WTC11 (cell line): ENCODE results near the gene LAMA2. TPM values are rescaled to one million over a fixed set of nuclear protein-coding genes. Genes with fewer than 3 reads are reported as not detected.

Experiments
- ATAC-seq: fragments of 200-7000 bp; cut with Tn5 transposase; 2 replicates; pipeline ENCODE4 v1.10.0; 2021; ENCODE audit warnings: mild to moderate bottlenecking, moderate library complexity
- CTCF ChIA-PET: fragments of 300-600 bp; sonication (Branson Sonifier 250); formaldehyde crosslinking; loops from one replicate; lab custom pipeline; 2021; ENCODE audit warnings: antibody characterized with exemption; lab: Charles Lee
- POLR2A ChIA-PET: fragments of 350-600 bp; sonication (Branson Sonifier 250); formaldehyde crosslinking; loops from one replicate; lab custom pipeline; 2021; ENCODE audit warnings: antibody characterized with exemption; lab: Charles Lee
- DNase-seq: peaks from one replicate; pipeline ENCODE4 v3.0.0; 2021; ENCODE audit warnings: low spot score
- H3K27ac Mint-ChIP-seq: 2 replicates; pipeline ENCODE4 v1.8.0; 2021; ENCODE audit warnings: mixed read lengths
- H3K27me3 Mint-ChIP-seq: 2 replicates; pipeline ENCODE4 v1.8.0; 2021; ENCODE audit warnings: low read depth, mild to moderate bottlenecking, moderate library complexity, mixed read lengths
- H3K36me3 Mint-ChIP-seq: 2 replicates; pipeline ENCODE4 v1.8.0; 2021; ENCODE audit warnings: mixed read lengths
- H3K4me1 Mint-ChIP-seq: 2 replicates; pipeline ENCODE4 v1.8.0; 2022; ENCODE audit warnings: mixed read lengths
- H3K4me3 Mint-ChIP-seq: 2 replicates; pipeline ENCODE4 v1.8.0; 2021; ENCODE audit warnings: mild to moderate bottlenecking, moderate library complexity, mixed read lengths
- H3K9me3 Mint-ChIP-seq: 2 replicates; pipeline ENCODE4 v1.8.0; 2021; ENCODE audit warnings: mixed read lengths
- CREB1 ChIP-seq: sonication (generic); formaldehyde crosslinking; IDR thresholded peaks from 2 replicates; pipeline ENCODE4 v1.8.0; 2023; ENCODE audit warnings: mild to moderate bottlenecking, missing genetic modification reagents
- JAZF1 ChIP-seq: fragments of 250-450 bp; sonication (Bioruptor Pico); IDR thresholded peaks from 2 replicates; pipeline ENCODE4 v1.9.0; 2021; ENCODE audit warnings: moderate library complexity, mild to moderate bottlenecking, inconsistent platforms
- JUN ChIP-seq: sonication (generic); formaldehyde crosslinking; IDR thresholded peaks from 2 replicates; pipeline ENCODE4 v1.8.0; 2023; ENCODE audit warnings: mild to moderate bottlenecking, missing genetic modification reagents
- NFATC4 ChIP-seq: fragments of 250-450 bp; sonication (Bioruptor Pico); IDR thresholded peaks from 2 replicates; pipeline ENCODE4 v1.9.0; 2021; ENCODE audit warnings: mild to moderate bottlenecking
- NR3C1 ChIP-seq: sonication (generic); formaldehyde crosslinking; conservative IDR thresholded peaks from 2 replicates; pipeline ENCODE4 v1.8.1; 2023; ENCODE audit warnings: low read depth, mild to moderate bottlenecking, missing genetic modification reagents
- PRRX2 ChIP-seq: fragments of 250-450 bp; sonication (Bioruptor Pico); IDR thresholded peaks from 2 replicates; pipeline ENCODE4 v1.8.0; 2021; ENCODE audit warnings: mild to moderate bottlenecking
- SMAD4 ChIP-seq: sonication (generic); formaldehyde crosslinking; IDR thresholded peaks from 2 replicates; pipeline ENCODE4 v1.8.0; 2022; ENCODE audit warnings: mild to moderate bottlenecking, missing genetic modification reagents
- SOX15 ChIP-seq: fragments of 250-450 bp; sonication (Bioruptor Pico); IDR thresholded peaks from 2 replicates; pipeline ENCODE4 v1.9.0; 2021; ENCODE audit warnings: mild to moderate bottlenecking
- ZNF138 ChIP-seq: sonication (generic); formaldehyde crosslinking; conservative IDR thresholded peaks from 2 replicates; pipeline ENCODE4 v1.8.1; 2022; ENCODE audit warnings: mild to moderate bottlenecking, moderate library complexity, missing genetic modification reagents
- ZNF263 ChIP-seq: sonication (generic); formaldehyde crosslinking; IDR thresholded peaks from 2 replicates; pipeline ENCODE4 v1.8.1; 2022; ENCODE audit warnings: low read depth, mild to moderate bottlenecking, moderate library complexity, missing genetic modification reagents
- ZNF317 ChIP-seq: sonication (generic); formaldehyde crosslinking; IDR thresholded peaks from 2 replicates; pipeline ENCODE4 v1.8.1; 2023; ENCODE audit warnings: low read depth, mild to moderate bottlenecking, moderate library complexity, missing genetic modification reagents, borderline replicate concordance
- ZNF396 ChIP-seq: fragments of 250-450 bp; sonication (Bioruptor Pico); IDR thresholded peaks from 2 replicates; pipeline ENCODE4 v1.8.0; 2021; ENCODE audit warnings: mild to moderate bottlenecking, moderate library complexity, borderline replicate concordance
- total RNA-seq: library from RNA; stranded (reverse); gene quantifications from 3 replicates; pipeline ENCODE4 v1.2.3, GENCODE V29; 2021
- TF ChIP-seq, protein P1 (sequence below): fragments of 250-450 bp; sonication (Bioruptor Pico); IDR thresholded peaks from 2 replicates; pipeline ENCODE4 v1.9.0; 2021; ENCODE audit warnings: mild to moderate bottlenecking, borderline replicate concordance
- TF ChIP-seq, protein P2 (sequence below): sonication (generic); formaldehyde crosslinking; IDR thresholded peaks from 2 replicates; pipeline ENCODE4 v1.8.1; 2023; ENCODE audit warnings: mild to moderate bottlenecking, missing genetic modification reagents, moderate library complexity
- TF ChIP-seq, protein P3 (sequence below): sonication (generic); formaldehyde crosslinking; IDR thresholded peaks from 2 replicates; pipeline ENCODE4 v1.8.1; 2022; ENCODE audit warnings: mild to moderate bottlenecking, moderate library complexity, missing genetic modification reagents
- TF ChIP-seq, protein P4 (sequence below): sonication (generic); formaldehyde crosslinking; IDR thresholded peaks from 2 replicates; pipeline ENCODE4 v1.8.0; 2022; ENCODE audit warnings: mild to moderate bottlenecking, missing genetic modification reagents
- TF ChIP-seq, protein P5 (sequence below): fragments of 200-600 bp; IDR thresholded peaks from 2 replicates; pipeline ENCODE4 v1.8.0; 2022; ENCODE audit warnings: antibody characterized with exemption

LAMA2 gene
- total RNA-seq, 1 experiment from 2014 or later, result 6.6 TPM

DNA sequence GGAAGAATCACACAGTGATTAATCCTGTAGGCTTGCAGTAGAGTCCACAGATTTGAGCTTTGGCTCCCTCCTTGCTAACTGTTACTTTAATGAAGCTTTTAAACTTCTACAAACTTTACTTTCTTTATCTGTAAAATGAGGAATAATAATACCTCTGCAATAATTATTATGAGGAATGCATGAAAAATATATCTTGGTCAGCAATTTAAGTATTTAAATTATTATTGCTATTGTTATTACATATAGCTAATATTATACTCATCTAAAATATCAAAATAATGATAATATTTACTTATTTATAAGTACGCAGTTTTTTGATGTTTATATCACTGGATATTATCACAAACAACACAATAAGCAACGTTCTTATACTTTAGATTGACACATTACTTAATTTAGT is 38.3 kb upstream of the LAMA2 start:
- DNase-seq (no peak), ATAC-seq (no peak)
- Mint-ChIP-seq H3K4me3 (no peak overlapping the region), H3K36me3 (no peaks in the 10 kb centered on the region), H3K27me3 (no peaks in the 10 kb centered on the region), H3K9me3 (peaks cover 3% of the 10 kb centered on the region; the same call in 1 of the 2 replicates), H3K4me1 (peaks cover 22% of the 10 kb centered on the region)
- ChIA-PET CTCF (no interaction called here), POLR2A (no interaction called here)
- TF ChIP-seq ZNF317 (CRISPR knock-in tag), result no peak
- TF ChIP-seq ZNF396 (CRISPR knock-in tag), result no peak
- TF ChIP-seq, protein P1, sequence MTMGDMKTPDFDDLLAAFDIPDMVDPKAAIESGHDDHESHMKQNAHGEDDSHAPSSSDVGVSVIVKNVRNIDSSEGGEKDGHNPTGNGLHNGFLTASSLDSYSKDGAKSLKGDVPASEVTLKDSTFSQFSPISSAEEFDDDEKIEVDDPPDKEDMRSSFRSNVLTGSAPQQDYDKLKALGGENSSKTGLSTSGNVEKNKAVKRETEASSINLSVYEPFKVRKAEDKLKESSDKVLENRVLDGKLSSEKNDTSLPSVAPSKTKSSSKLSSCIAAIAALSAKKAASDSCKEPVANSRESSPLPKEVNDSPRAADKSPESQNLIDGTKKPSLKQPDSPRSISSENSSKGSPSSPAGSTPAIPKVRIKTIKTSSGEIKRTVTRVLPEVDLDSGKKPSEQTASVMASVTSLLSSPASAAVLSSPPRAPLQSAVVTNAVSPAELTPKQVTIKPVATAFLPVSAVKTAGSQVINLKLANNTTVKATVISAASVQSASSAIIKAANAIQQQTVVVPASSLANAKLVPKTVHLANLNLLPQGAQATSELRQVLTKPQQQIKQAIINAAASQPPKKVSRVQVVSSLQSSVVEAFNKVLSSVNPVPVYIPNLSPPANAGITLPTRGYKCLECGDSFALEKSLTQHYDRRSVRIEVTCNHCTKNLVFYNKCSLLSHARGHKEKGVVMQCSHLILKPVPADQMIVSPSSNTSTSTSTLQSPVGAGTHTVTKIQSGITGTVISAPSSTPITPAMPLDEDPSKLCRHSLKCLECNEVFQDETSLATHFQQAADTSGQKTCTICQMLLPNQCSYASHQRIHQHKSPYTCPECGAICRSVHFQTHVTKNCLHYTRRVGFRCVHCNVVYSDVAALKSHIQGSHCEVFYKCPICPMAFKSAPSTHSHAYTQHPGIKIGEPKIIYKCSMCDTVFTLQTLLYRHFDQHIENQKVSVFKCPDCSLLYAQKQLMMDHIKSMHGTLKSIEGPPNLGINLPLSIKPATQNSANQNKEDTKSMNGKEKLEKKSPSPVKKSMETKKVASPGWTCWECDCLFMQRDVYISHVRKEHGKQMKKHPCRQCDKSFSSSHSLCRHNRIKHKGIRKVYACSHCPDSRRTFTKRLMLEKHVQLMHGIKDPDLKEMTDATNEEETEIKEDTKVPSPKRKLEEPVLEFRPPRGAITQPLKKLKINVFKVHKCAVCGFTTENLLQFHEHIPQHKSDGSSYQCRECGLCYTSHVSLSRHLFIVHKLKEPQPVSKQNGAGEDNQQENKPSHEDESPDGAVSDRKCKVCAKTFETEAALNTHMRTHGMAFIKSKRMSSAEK (CRISPR knock-in tag), result no peak
- TF ChIP-seq ZNF138 (CRISPR knock-in tag), result no peak
- TF ChIP-seq, protein P2, sequence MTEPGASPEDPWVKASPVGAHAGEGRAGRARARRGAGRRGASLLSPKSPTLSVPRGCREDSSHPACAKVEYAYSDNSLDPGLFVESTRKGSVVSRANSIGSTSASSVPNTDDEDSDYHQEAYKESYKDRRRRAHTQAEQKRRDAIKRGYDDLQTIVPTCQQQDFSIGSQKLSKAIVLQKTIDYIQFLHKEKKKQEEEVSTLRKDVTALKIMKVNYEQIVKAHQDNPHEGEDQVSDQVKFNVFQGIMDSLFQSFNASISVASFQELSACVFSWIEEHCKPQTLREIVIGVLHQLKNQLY, result no peak
- no peak for TF ChIP-seq ZNF263 (CRISPR knock-in tag)
- no peak for TF ChIP-seq CREB1
- TF ChIP-seq, protein P3, sequence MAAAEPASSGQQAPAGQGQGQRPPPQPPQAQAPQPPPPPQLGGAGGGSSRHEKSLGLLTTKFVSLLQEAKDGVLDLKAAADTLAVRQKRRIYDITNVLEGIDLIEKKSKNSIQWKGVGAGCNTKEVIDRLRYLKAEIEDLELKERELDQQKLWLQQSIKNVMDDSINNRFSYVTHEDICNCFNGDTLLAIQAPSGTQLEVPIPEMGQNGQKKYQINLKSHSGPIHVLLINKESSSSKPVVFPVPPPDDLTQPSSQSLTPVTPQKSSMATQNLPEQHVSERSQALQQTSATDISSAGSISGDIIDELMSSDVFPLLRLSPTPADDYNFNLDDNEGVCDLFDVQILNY (CRISPR knock-in tag), result no peak
- no peak for TF ChIP-seq NFATC4
- no peak for TF ChIP-seq JUN
- no peak for TF ChIP-seq SMAD4 (CRISPR knock-in tag)
- TF ChIP-seq, all 79 proteins: peak for 0
- no peak overlapping the region for H3K27ac Mint-ChIP-seq

DNA sequence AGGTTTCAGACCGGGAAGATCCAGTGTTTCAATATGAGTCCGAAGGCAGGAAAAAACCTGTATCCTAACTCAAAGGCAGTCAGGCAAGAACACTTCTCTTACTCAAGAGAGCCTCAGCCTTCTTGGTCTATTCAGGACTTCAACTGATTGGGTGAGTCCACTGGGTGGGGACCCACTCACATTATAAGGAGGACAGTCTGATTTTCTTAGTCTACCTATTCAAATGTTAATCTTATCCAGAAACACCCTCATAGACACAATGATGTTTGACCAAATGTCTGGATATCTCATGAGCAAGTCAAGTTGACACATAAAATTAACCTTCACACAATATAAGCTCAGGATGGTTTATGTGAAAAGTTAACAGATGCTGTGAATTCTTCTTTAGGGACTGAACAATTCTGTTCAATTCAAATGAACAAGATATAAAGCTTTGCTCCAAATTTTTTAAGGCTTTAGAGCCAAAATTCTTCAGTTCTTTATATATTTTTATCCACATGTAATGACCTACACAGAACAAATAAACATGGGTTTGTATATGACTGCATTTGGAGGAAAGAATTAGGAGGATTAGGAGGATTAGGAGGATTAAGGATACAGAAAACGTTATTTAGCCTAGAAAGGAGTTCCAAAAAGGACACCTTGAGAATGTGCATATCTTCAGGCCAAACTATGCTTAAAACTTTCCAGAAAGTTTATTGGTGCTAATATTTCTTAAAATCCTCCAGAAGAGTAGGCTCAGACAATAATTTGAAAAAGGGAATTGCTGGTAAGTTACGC is 35.3 kb upstream of the LAMA2 start:
- TF ChIP-seq, protein P4, sequence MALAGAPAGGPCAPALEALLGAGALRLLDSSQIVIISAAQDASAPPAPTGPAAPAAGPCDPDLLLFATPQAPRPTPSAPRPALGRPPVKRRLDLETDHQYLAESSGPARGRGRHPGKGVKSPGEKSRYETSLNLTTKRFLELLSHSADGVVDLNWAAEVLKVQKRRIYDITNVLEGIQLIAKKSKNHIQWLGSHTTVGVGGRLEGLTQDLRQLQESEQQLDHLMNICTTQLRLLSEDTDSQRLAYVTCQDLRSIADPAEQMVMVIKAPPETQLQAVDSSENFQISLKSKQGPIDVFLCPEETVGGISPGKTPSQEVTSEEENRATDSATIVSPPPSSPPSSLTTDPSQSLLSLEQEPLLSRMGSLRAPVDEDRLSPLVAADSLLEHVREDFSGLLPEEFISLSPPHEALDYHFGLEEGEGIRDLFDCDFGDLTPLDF (CRISPR knock-in tag), result no peak
- TF ChIP-seq PRRX2, result no peak
- TF ChIP-seq ZNF263 (CRISPR knock-in tag), result no peak
- TF ChIP-seq, protein P5, sequence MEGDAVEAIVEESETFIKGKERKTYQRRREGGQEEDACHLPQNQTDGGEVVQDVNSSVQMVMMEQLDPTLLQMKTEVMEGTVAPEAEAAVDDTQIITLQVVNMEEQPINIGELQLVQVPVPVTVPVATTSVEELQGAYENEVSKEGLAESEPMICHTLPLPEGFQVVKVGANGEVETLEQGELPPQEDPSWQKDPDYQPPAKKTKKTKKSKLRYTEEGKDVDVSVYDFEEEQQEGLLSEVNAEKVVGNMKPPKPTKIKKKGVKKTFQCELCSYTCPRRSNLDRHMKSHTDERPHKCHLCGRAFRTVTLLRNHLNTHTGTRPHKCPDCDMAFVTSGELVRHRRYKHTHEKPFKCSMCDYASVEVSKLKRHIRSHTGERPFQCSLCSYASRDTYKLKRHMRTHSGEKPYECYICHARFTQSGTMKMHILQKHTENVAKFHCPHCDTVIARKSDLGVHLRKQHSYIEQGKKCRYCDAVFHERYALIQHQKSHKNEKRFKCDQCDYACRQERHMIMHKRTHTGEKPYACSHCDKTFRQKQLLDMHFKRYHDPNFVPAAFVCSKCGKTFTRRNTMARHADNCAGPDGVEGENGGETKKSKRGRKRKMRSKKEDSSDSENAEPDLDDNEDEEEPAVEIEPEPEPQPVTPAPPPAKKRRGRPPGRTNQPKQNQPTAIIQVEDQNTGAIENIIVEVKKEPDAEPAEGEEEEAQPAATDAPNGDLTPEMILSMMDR, result no peak
- no peak for TF ChIP-seq NR3C1 (CRISPR knock-in tag)
- TF ChIP-seq SOX15 (CRISPR knock-in tag), result no peak
- no peak for TF ChIP-seq JAZF1 (CRISPR knock-in tag)
- TF ChIP-seq, all 79 proteins: peak for 0
- ChIA-PET POLR2A (no interaction called here), CTCF (no interaction called here)
- Mint-ChIP-seq H3K4me1 (peaks cover 22% of the 10 kb centered on the region), H3K27ac (no peak overlapping the region), H3K4me3 (no peak overlapping the region), H3K27me3 (no peaks in the 10 kb centered on the region), H3K9me3 (peaks cover 3% of the 10 kb centered on the region; the same call in 1 of the 2 replicates), H3K36me3 (no peaks in the 10 kb centered on the region)
- DNase-seq (no peak), ATAC-seq (no peak; the same call in 1 of the 2 replicates)
